Astrocyte (in vitro differentiated cells and primary cell): ENCODE measurements around the gene C18orf63. TPM values are rescaled to one million over a fixed set of nuclear protein-coding genes. Genes with fewer than 3 reads are reported as not detected.

ENCODE experiments used
- DNase-seq: peaks from one replicate; pipeline ENCODE4 v3.0.0-alpha.2; 2010; ENCODE audit warnings: low read depth
- FAIRE-seq: peaks from 2 replicates; lab custom pipeline; 2011; peaks lifted over from hg19 to GRCh38; lab: Jason Lieb, UNC
- H2AFZ ChIP-seq: 2 replicates; pipeline ENCODE4 v1.6.0; 2012; ENCODE audit warnings: low read depth, low read length, inconsistent platforms
- H3K27ac ChIP-seq: 2 replicates; pipeline ENCODE4 v1.5.1; 2011; ENCODE audit warnings: low read depth, low read length, inconsistent platforms
- H3K27me3 ChIP-seq: 2 replicates; pipeline ENCODE4 v1.6.0; 2011; ENCODE audit warnings: low read length, inconsistent platforms; ENCODE audit not compliant: insufficient read depth
- H3K36me3 ChIP-seq: 2 replicates; pipeline ENCODE4 v1.5.1; 2011; ENCODE audit warnings: low read length, inconsistent platforms; ENCODE audit not compliant: insufficient read depth
- H3K4me1 ChIP-seq: 2 replicates; pipeline ENCODE4 v1.5.1; 2011; ENCODE audit warnings: low read length, inconsistent platforms; ENCODE audit not compliant: insufficient read depth
- H3K4me2 ChIP-seq: 2 replicates; pipeline ENCODE4 v1.6.0; 2012; ENCODE audit warnings: low read length, inconsistent platforms
- H3K4me3 ChIP-seq: 2 replicates; pipeline ENCODE4 v1.5.1; 2011; ENCODE audit warnings: low read depth, mild to moderate bottlenecking, low read length, inconsistent platforms; ENCODE audit not compliant: insufficient read depth
- H3K79me2 ChIP-seq: 2 replicates; pipeline ENCODE4 v1.6.0; 2012; ENCODE audit warnings: mild to moderate bottlenecking, low read length, inconsistent platforms; ENCODE audit not compliant: insufficient read depth
- H3K9ac ChIP-seq: 2 replicates; pipeline ENCODE4 v1.6.0; 2012; ENCODE audit warnings: mild to moderate bottlenecking, low read length, inconsistent platforms
- H3K9me3 ChIP-seq: 2 replicates; pipeline ENCODE4 v1.5.1; 2012; ENCODE audit warnings: low read depth, mild to moderate bottlenecking, low read length, inconsistent platforms; ENCODE audit not compliant: insufficient read depth
- H4K20me1 ChIP-seq: 2 replicates; pipeline ENCODE4 v1.6.0; 2012; ENCODE audit warnings: low read length, inconsistent platforms; ENCODE audit not compliant: insufficient read depth
- H3K27ac Mint-ChIP-seq: one replicate; pipeline ENCODE4 v1.8.0; 2021; ENCODE audit warnings: mild to moderate bottlenecking, mixed read lengths; ENCODE audit not compliant: unreplicated experiment
- H3K27me3 Mint-ChIP-seq: one replicate; pipeline ENCODE4 v1.8.0; 2021; ENCODE audit warnings: low read depth, mixed read lengths; ENCODE audit not compliant: unreplicated experiment
- H3K36me3 Mint-ChIP-seq: one replicate; pipeline ENCODE4 v1.8.0; 2021; ENCODE audit warnings: low read depth, mixed read lengths; ENCODE audit not compliant: unreplicated experiment
- H3K4me1 Mint-ChIP-seq: one replicate; pipeline ENCODE4 v1.8.0; 2021; ENCODE audit warnings: low read depth, mixed read lengths; ENCODE audit not compliant: unreplicated experiment
- H3K4me3 Mint-ChIP-seq: one replicate; pipeline ENCODE4 v1.8.0; 2021; ENCODE audit warnings: mild to moderate bottlenecking, moderate library complexity, mixed read lengths; ENCODE audit not compliant: unreplicated experiment
- H3K9me3 Mint-ChIP-seq: one replicate; pipeline ENCODE4 v1.8.0; 2021; ENCODE audit warnings: mild to moderate bottlenecking, mixed read lengths; ENCODE audit not compliant: unreplicated experiment
- EZH2 ChIP-seq: IDR thresholded peaks from 2 replicates; pipeline ENCODE4 v1.6.1; 2012; ENCODE audit warnings: mild to moderate bottlenecking, low read length, inconsistent platforms; ENCODE audit not compliant: insufficient read depth
- total RNA-seq: library from RNA; stranded (reverse); gene quantifications from 2 replicates; pipeline ENCODE4 v1.2.1, GENCODE V29; 2021
- TF ChIP-seq, protein P1 (sequence below): IDR thresholded peaks from 2 replicates; pipeline ENCODE4 v1.5.1; 2011; ENCODE audit warnings: low read depth, mild to moderate bottlenecking, inconsistent platforms, low read length, moderate library complexity; ENCODE audit not compliant: insufficient read depth

C18orf63 gene
- total RNA-seq, 1 donor from 2014 or later = not detected

- Mint-ChIP-seq H3K27me3 (no peaks in the 10 kb centered on the region), H3K27ac (no peak overlapping the region), H3K4me3 (no peak overlapping the region), H3K4me1 (peaks cover 2% of the 10 kb centered on the region), H3K9me3 (peaks cover 4% of the 10 kb centered on the region), H3K36me3 (peaks cover 6% of the 10 kb centered on the region)
- Histone ChIP-seq H3K4me3 (no peak overlapping the region), H2AFZ (no peak overlapping the region), H3K9ac (no peak overlapping the region), H3K4me2 (no peak overlapping the region), H4K20me1 (no peaks in the 10 kb centered on the region), H3K36me3 (no peaks in the 10 kb centered on the region), H3K79me2 (no peaks in the 10 kb centered on the region), H3K27me3 (no peaks in the 10 kb centered on the region), H3K27ac (no peak overlapping the region), H3K4me1 (no peaks in the 10 kb centered on the region), H3K9me3 (no peaks in the 10 kb centered on the region)
- DNase-seq = no peak
- TF ChIP-seq, protein P1, sequence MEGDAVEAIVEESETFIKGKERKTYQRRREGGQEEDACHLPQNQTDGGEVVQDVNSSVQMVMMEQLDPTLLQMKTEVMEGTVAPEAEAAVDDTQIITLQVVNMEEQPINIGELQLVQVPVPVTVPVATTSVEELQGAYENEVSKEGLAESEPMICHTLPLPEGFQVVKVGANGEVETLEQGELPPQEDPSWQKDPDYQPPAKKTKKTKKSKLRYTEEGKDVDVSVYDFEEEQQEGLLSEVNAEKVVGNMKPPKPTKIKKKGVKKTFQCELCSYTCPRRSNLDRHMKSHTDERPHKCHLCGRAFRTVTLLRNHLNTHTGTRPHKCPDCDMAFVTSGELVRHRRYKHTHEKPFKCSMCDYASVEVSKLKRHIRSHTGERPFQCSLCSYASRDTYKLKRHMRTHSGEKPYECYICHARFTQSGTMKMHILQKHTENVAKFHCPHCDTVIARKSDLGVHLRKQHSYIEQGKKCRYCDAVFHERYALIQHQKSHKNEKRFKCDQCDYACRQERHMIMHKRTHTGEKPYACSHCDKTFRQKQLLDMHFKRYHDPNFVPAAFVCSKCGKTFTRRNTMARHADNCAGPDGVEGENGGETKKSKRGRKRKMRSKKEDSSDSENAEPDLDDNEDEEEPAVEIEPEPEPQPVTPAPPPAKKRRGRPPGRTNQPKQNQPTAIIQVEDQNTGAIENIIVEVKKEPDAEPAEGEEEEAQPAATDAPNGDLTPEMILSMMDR = no peak
- TF ChIP-seq EZH2 = no peak
- no peak for FAIRE-seq
These were observed 46.6 kb upstream of the C18orf63 start for GRCh38 chr18:74268933-74269620.

GRCh38 chr18:74271635-74272034 lies 44.0 kb upstream of the C18orf63 start:
- no peaks in the 10 kb centered on the region for H3K27me3 ChIP-seq
- H3K36me3 ChIP-seq = no peaks in the 10 kb centered on the region
- H3K4me1 Mint-ChIP-seq = peaks cover 2% of the 10 kb centered on the region
- no peaks in the 10 kb centered on the region for H3K27me3 Mint-ChIP-seq
- TF ChIP-seq, protein P1 = no peak
- no peak for TF ChIP-seq EZH2
- H3K9me3 ChIP-seq = no peaks in the 10 kb centered on the region
- H3K79me2 ChIP-seq = no peaks in the 10 kb centered on the region
- peaks cover 4% of the 10 kb centered on the region for H3K9me3 Mint-ChIP-seq
- H3K4me3 Mint-ChIP-seq = no peak overlapping the region
- H3K4me3 ChIP-seq = no peak overlapping the region
- no peak for FAIRE-seq
- no peaks in the 10 kb centered on the region for H3K4me1 ChIP-seq
- no peak overlapping the region for H3K4me2 ChIP-seq
- no peak for DNase-seq
- H3K27ac Mint-ChIP-seq = no peak overlapping the region
- H3K27ac ChIP-seq = no peak overlapping the region
- H2AFZ ChIP-seq = no peak overlapping the region
- peaks cover 6% of the 10 kb centered on the region for H3K36me3 Mint-ChIP-seq
- no peaks in the 10 kb centered on the region for H4K20me1 ChIP-seq
- H3K9ac ChIP-seq = no peak overlapping the region

DNA sequence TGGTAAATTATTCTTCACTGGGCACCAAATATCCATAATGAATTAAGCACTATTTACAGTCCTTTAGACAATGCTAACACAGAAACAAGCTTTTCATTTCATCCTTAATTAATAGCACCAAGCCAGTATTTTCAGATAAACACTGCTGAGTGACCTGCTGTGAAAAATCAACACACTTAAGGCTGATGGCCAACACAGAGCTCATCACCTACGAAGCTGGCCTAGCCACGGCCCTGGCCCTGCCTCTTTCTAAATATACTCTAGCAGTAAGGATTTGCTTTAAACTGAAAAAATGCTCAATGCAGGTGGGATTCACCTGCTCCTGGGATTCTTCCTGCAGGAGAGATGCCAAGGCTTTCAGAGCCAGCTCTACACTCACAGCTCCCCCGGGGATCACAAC lies 42.2 kb upstream of the C18orf63 start:
- TF ChIP-seq, protein P1 = no peak
- TF ChIP-seq EZH2 = no peak
- peaks cover 10% of the 10 kb centered on the region for H3K36me3 Mint-ChIP-seq
- DNase-seq = no peak
- peaks cover 2% of the 10 kb centered on the region for H3K4me1 Mint-ChIP-seq
- Histone ChIP-seq H3K9me3 (no peaks in the 10 kb centered on the region), H3K4me2 (no peak overlapping the region), H3K4me1 (no peaks in the 10 kb centered on the region), H3K27ac (no peak overlapping the region), H3K36me3 (no peaks in the 10 kb centered on the region), H4K20me1 (no peaks in the 10 kb centered on the region), H3K27me3 (no peaks in the 10 kb centered on the region), H3K9ac (no peak overlapping the region), H2AFZ (no peak overlapping the region), H3K79me2 (no peaks in the 10 kb centered on the region), H3K4me3 (no peak overlapping the region)
- FAIRE-seq = no peak
- H3K27me3 Mint-ChIP-seq = no peaks in the 10 kb centered on the region
- H3K4me3 Mint-ChIP-seq = no peak overlapping the region
- H3K27ac Mint-ChIP-seq = no peak overlapping the region
- peaks cover 4% of the 10 kb centered on the region for H3K9me3 Mint-ChIP-seq
